GM19193 (cell line): ENCODE measurements around the gene PTPRD.

Experiments used
- POLR2A ChIP-seq: IDR thresholded peaks from 4 replicates; pipeline ENCODE4 v1.6.1; 2011; ENCODE audit not compliant: insufficient read depth, insufficient read length; ENCODE audit errors: extremely low read depth

Gene PTPRD

GRCh38 chr9:8877753-8878494 is 1734.9 kb downstream of the PTPRD start:
- TF ChIP-seq POLR2A: no peak

GRCh38 chr9:8876303-8876702 is 1736.5 kb downstream of the PTPRD start:
- no peak for TF ChIP-seq POLR2A

DNA sequence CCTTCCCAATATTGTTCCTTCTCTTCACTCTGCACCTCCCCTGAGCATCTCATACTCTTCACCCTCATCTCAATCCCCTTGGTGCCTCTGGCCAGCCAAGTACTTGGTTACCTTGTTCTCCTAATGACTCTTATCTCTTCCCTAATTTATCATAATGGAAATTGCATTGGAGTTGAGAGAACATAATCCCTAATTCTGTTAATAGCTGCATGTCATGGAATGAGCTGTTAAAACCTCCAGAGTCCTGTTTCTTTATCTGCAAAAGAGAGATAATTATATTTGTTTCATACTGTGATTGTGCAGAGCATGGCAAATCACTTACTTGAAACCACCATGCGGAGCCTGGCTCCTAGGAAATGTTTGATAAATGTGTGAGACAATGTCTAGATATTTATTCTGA is 1738.3 kb downstream of the PTPRD start:
- no peak for TF ChIP-seq POLR2A

- TF ChIP-seq POLR2A: no peak
These were observed 1740.0 kb downstream of the PTPRD start for GRCh38 chr9:8872802-8873201.

DNA sequence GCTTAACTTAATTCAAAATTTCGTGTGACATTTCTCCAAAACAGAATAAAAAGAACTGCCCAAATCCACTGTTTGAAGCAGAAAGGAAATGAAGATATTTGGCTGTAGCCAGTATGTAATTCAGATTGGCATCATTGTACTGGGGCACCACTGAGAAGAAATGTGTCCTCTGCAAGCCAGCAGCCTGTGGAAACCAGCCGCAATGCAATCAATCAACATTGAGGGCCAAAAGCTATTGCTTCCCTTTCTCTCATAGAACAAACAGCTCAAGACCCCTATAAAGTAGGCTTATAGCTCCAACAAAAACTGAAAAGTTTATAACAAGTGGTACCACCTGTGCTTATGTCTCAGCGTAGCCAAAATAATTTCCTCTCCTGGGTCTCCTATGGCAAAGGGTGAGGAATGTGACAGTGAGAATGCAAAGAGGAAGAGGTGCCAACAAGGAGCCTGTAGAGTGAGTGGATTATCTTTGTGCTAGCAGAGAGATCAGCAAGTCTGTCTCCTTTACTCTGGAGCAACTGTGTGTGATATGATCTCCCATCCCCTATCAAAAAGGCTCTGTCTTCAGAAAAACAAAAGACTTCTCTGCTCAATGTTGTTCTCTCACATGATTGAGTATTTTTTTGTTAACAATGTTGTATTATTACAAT is 1740.9 kb downstream of the PTPRD start:
- no peak for TF ChIP-seq POLR2A

DNA sequence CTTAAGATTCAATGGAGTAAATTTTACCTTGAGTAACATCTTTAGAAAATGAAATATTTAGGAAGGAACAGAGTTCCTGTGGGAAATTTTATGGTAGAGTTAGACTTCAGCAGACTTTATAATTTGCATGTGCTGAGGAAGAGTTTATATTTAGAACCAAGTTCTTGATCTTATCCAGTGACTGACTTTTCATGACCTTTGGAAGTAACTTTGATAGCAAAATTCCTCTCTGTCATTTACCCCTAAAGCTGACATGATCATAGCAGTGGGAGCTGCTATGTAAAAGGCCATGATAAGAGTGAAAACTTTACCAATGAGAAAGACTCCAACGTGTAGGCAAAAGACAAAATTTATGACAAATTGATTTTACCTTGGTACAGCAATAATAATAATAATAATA is 1741.4 kb downstream of the PTPRD start:
- TF ChIP-seq POLR2A: no peak

DNA sequence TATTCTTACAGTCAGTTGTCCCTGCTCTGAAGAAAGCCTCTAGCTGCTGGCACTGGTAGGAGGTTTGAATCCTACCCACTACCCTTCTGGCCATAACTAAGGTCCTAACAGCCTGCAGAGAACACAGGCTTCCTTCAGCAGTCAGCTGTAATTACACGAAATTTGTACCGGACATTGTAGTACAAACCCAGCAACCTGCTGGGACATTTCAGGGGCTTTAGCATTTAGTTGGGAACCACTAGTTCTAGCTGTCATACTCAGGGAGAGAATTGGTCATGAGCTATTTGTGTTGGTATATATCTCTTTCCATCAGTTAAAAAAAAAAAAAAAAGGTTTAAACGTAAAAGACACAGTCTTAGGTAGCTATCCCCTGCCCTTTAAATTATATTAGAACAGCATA is 1743.0 kb downstream of the PTPRD start:
- no peak for TF ChIP-seq POLR2A

- no peak for TF ChIP-seq POLR2A
These were observed 1744.2 kb downstream of the PTPRD start for GRCh38 chr9:8868632-8869031.

DNA sequence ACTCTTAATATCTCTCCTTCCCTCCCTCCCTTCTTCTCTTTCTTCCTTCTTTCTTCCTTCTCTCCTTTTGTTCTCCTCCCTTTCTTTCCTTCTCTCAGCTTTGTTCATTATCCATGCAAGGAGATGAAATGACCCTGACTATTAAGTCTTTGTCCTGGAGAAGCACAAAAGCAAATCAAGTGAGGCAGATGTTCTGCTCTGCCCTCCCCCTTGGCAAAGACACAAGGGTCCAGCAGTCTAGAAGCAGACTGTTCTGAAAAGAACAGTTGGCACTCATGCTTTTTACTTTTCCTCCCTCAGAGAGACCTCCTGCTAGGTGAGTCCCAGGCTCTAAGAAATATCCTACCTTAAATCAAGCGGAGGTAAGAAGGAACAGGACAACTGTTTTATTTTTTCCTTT is 1745.7 kb downstream of the PTPRD start:
- no peak for TF ChIP-seq POLR2A

GRCh38 chr9:8864545-8864896 is 1748.3 kb downstream of the PTPRD start:
- no peak for TF ChIP-seq POLR2A

DNA sequence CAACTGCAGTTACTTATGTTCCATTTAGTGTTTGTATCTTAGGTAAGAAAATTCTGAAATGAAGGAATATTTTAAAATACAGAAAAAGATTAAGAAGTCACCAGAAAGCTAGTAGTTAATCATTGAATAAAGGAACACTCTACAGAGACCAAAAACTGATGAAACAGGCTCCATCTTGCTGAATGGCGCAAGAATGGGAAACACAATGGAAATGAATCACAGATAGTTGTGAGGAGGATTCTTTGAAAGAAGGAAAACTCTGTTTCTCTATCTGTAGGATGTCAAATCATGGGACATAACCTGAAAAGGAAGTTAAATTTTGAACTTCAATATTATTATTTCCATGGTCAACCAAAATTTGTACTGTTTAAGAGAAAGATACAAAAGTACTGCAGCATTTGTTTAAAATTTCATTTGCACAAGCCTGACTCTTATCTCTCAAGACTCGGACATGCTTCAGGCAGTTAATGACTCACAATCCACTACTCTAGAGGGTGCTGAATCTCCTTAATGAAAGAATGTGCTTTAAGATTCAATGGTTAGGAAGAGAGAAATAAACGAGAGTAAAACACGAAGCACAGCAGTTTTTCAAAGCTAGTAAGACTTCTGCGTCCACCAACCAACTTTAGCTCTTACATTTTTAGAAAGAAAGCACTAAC is 1748.8 kb downstream of the PTPRD start:
- TF ChIP-seq POLR2A: no peak

GRCh38 chr9:8863069-8863468 is 1749.7 kb downstream of the PTPRD start:
- no peak for TF ChIP-seq POLR2A

DNA sequence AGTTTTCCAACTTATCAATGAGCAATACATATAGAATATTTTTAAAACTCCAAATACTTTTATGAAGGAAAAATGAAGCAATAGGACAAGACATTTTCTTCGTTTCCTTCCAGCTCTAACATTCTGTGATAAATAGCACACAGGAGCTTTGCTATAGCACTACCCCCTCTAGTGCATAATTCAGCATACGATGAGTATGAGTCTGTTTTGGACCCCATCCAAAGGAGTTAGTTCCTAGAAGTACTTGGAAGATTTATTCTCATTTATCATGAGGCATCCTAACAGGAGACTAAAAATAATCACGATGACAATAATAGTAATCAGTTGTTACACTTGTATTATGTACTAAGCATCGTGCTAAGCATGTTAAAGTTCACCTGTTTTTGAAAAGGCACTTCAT is 1751.9 kb downstream of the PTPRD start:
- TF ChIP-seq POLR2A: no peak

GRCh38 chr9:8860086-8860485 is 1752.7 kb downstream of the PTPRD start:
- no peak for TF ChIP-seq POLR2A

DNA sequence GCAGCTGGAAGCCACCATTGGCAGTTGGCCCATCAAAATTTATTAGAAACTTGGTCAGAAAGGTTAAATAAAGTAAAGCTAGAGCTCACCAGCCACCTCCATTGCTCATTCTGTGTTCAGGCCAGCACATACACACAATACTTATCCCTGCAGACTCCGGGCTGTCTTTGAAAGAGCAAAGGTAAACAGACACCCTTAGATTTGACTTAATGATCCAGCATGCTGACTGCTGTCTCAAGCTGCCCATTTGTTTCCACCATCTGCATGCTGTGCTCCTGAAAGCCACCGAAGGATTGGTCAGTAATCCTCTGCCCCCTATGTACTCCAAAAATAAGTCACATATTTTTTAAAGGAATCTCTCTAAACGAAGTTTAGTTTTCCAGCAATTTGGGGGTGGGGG is 1753.4 kb downstream of the PTPRD start:
- no peak for TF ChIP-seq POLR2A

GRCh38 chr9:8858596-8859161 is 1754.1 kb downstream of the PTPRD start:
- TF ChIP-seq POLR2A: no peak
